HG02885 (cell line): ENCODE measurements around the gene PICALM.

Experiments
- ATAC-seq: cut with Tn5 transposase; IDR thresholded peaks from one replicate; pipeline ENCODE4 v1.9.1; 2021; ENCODE audit warnings: mild to moderate bottlenecking; ENCODE audit not compliant: unreplicated experiment, poor library complexity

PICALM gene

DNA sequence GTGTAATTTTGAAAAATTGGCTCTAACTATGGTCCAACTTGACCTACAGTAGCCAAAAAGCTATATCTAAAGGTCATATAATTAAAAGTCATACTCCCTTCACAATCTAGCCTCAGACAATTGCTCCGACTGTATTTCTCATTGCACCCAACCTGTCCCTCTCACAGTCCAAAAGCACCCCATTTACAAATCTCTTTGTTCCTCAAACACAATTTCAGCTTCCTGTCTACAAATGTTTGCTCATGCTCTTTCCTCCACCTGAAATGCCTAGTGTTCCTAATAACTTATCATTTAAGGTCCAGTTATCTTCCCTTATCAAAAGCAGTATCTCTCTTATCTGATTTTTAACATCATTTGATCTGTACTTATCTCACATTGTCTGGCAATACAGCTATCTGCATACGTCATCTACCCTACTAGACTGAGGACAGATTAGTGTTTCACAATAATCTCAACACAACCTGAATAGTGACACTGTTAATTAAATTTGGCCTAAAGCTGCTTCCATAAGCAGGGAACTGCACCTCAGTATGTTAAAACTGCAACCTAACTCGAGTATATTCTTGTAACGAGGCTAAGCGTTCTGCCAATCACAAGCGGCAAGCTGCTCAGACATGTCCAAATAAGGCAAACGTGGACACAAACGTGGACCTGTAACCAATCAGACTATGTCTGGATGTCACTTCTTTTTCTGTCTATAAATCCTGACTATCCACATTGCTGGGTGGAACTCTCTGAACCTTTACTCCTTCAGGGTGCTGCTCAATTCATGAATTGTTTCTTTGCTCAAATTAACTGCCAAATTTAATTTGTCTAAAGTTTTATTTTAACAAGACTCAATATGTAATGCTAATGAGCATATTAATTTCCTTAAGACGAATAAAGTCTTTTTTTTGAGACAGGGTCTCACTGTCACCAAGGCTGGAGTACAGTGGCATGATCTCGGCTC, 15.9 kb downstream of the PICALM start:
- no peak for ATAC-seq

- no peak for ATAC-seq
These were observed 18.6 kb downstream of the PICALM start for GRCh38 chr11:86050196-86050709.

GRCh38 chr11:86047275-86047991, 21.5 kb downstream of the PICALM start:
- peak; percentile 51 for ATAC-seq

- ATAC-seq = no peak
These were observed 22.8 kb downstream of the PICALM start for GRCh38 chr11:86046116-86046515.

DNA sequence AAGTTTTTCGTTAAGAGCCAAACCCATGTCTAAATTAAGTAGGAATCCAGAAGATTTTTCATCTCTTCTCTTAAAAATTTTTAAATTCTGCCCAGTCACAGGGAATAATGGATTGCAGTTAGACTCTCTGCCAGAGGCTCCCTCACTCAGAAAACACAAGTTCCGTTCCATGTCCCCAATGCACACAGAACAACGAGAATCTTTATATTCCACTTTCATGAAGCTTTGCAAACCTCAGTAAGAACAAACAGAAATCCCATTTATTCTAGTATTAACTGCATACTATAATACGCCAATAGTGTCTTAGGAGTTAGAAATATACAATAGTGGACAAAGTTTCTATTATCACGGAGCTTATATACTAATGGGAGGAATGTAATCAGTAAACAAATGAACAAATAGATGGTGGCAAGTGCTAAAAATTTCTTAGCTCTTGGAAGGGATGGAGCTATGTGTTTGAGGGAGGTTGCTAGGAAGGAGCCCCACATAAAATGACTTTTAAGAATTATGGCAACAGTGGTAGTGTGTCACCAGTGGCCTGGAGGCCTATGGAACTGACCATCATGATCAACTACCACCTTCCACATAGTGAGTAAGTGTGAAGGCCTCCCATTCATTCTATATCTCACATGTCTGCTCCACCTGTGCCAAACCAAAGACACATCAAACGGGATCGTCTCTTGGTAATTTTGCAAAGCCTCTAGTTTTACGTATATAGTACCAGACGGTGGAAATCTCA, 24.9 kb downstream of the PICALM start:
- no peak for ATAC-seq

GRCh38 chr11:86041975-86042378, 26.9 kb downstream of the PICALM start:
- ATAC-seq = peak; percentile 76

- ATAC-seq = no peak
These were observed 27.7 kb downstream of the PICALM start for GRCh38 chr11:86040919-86041850.

- no peak for ATAC-seq
These were observed 29.8 kb downstream of the PICALM start for GRCh38 chr11:86039094-86039493.

DNA sequence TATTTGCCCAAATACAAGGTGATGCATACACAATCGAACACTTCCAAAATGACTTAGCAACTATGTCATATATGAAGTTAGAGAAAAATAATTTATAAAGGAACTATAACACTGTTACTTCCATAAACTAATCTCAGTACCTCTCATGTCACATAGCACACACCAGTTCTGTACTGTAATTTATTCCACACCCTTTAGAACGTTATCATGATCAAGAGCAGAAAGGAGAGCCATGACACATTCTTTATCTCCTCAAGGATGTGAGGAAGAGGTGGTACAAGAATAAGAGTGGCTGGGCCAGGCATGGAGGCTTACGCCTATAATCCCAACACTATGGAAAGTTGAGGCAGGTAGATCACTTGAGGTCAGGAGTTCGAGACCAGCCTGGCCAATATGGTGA, 31.1 kb downstream of the PICALM start:
- no peak for ATAC-seq

DNA sequence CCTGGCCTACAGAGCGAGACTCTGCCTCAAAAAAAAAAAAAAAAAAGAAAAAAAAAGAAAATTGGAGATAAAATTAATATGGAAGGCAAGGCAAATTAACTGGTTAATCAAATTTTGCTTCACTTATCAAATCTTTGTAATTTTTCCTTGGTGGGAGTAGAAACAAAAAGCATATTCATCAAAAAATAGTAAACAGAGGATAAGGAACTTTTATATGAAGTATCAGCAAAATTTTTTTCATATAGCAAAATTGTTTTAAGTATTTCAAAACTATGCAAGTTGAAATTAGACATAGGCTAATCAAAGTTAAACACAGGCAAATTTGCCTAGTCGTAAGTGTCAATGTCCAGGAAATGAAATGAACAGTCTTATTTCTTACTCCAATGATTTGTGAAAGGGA, 33.0 kb downstream of the PICALM start:
- ATAC-seq = no peak

DNA sequence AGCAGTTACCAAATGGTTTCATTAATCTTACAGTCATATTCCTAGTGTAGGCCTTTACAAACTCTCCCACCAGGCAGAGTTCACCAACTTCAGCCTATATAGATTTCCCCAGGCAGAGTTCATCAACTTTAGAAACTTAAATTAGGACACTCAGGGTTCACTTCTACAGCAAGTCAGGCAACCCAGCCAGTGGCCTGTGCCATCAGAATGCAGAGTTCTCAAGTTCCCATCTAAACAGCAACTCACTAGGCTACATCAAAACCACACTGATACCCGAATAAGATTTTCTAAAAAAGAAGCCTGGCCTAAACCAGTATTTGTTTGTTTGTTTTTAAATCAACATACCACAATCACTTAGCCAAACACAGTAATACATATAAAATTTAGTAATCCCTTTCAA, 33.7 kb downstream of the PICALM start:
- ATAC-seq = no peak

GRCh38 chr11:86034710-86035109, 34.2 kb downstream of the PICALM start:
- no peak for ATAC-seq

- ATAC-seq = peak; percentile 76
These were observed 47.5 kb downstream of the PICALM start for GRCh38 chr11:86021377-86021776.

- no peak for ATAC-seq
These were observed 50.6 kb downstream of the PICALM start for GRCh38 chr11:86018249-86018648.

GRCh38 chr11:86016451-86016850, 52.4 kb downstream of the PICALM start:
- no peak for ATAC-seq

DNA sequence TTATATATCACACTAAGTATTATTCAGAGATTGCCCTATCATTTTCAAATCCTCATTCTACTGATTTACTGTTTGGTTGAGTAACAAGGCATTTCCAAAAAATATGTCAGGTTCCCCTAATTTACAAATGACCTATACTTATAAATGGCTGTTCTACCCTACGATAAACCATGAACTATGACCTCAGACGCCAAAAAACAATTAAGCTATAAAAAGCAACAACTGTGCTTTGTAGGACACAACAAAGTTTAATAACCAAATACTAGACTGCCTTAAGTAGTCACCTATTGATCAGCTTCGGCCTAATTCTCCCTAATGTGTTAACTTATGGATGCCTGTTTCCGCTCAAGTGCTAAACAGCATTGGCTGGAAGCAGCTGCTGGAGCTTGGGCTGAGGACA, 53.2 kb downstream of the PICALM start:
- no peak for ATAC-seq

- ATAC-seq = no peak
These were observed 54.7 kb downstream of the PICALM start for GRCh38 chr11:86014221-86014620.

DNA sequence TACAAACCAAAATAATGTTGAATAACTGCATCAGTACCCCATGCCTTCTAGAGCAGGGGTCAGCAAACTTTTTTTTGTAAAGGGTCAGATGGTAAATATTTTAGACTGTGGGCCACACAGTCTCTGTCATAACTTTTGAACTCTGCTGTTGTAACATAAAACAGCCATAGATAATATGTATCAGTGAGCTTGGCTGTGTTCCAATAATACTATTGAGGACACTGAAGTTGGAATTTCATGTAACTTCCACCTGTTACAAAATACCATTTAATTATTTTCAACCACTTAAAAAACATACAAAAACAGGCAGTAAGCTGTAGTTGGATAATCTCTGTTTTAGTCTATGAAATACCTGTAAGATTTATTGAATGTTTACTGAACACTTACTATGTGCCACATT, 55.2 kb downstream of the PICALM start:
- ATAC-seq = no peak

DNA sequence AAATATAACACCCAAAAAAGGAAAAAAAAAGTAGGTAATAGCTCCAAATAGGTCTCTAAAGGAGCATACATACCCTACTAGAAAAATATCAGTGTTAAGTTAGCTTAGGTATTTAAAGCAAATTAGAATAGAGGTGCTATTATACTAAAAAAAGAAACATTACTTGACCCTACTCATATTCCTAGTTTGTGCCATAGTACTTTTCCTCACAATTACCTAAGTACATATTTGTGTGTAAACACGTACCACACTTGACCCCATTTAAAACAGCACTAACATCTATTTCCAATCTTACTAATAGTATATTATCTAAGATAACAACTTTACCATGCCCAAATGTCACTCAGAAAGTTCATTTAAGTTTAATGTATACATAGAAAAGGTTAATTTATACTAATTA, 57.7 kb downstream of the PICALM start:
- no peak for ATAC-seq

GRCh38 chr11:86003654-86004053, 65.2 kb downstream of the PICALM start:
- ATAC-seq = no peak
